ENCODE results near the gene NUMBL. TPM values are rescaled to one million over a fixed set of nuclear protein-coding genes. Genes with fewer than 3 reads are reported as not detected.
A peak's percentile ranks its signal among the peaks of the same experiment; 100 is the strongest.

The NUMBL gene
- total RNA-seq, 1 donor from 2014 or later: 16.8 TPM

- ATAC-seq (no peak), DNase-seq (ENCODE audit: missing footprints) (no peak)
- intact Hi-C loops (cut with DNase I): no loop called here
These were observed 6.6 kb upstream of the NUMBL start for GRCh38 chr19:40697007-40697406.

- no peak for ATAC-seq
- intact Hi-C loops (cut with DNase I): no loop called here
- no peak for DNase-seq (ENCODE audit: missing footprints)
These were observed 5.4 kb upstream of the NUMBL start for GRCh38 chr19:40695881-40696280.

GRCh38 chr19:40693896-40694295 is 3.4 kb upstream of the NUMBL start:
- no peak for ATAC-seq
- DNase-seq (ENCODE audit: missing footprints): no peak
- intact Hi-C loops (cut with DNase I): no loop called here

- no peak for DNase-seq (ENCODE audit: missing footprints)
- intact Hi-C loops (cut with DNase I): no loop called here
- no peak for ATAC-seq
These were observed 2.8 kb upstream of the NUMBL start for GRCh38 chr19:40693150-40693788.

DNA sequence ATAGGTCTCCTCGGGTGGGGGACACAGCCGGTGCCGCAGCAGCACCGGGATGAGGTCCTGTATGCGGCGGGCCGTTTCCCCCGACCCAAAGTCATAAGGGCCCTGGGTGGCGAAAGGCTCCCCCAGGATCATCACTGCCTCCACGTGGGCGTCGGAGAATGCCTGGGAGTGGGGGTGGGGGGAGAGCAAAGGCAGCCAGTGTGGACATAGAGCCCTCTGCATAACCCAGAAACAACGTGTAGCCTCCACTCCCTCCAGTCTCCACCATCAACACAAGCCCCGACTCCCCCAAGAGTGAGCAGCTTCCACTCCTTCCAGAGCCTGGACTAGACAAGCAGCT is 1.7 kb upstream of the NUMBL start:
- intact Hi-C loops (cut with DNase I): no loop called here
- DNase-seq (ENCODE audit: missing footprints): no peak
- no peak for ATAC-seq

GRCh38 chr19:40691421-40692211 is 1.2 kb upstream of the NUMBL start:
- intact Hi-C loops (cut with DNase I): loop anchor here (2.0 kb wide), 3 partner anchors 23 to 59 kb away; partner anchors contain the start of genes ACTMAP and SNRPA
- DNase-seq (ENCODE audit: missing footprints): no peak
- no peak for ATAC-seq

- ATAC-seq: peak; percentile 92
- intact Hi-C loops (cut with DNase I): loop anchor here (2.0 kb wide), 3 partner anchors 24 to 60 kb away; partner anchors contain the start of genes ACTMAP and SNRPA
- peak; percentile 98 for DNase-seq (ENCODE audit: missing footprints)
These were observed 406 bp upstream of the NUMBL start for GRCh38 chr19:40690693-40691420.

DNA sequence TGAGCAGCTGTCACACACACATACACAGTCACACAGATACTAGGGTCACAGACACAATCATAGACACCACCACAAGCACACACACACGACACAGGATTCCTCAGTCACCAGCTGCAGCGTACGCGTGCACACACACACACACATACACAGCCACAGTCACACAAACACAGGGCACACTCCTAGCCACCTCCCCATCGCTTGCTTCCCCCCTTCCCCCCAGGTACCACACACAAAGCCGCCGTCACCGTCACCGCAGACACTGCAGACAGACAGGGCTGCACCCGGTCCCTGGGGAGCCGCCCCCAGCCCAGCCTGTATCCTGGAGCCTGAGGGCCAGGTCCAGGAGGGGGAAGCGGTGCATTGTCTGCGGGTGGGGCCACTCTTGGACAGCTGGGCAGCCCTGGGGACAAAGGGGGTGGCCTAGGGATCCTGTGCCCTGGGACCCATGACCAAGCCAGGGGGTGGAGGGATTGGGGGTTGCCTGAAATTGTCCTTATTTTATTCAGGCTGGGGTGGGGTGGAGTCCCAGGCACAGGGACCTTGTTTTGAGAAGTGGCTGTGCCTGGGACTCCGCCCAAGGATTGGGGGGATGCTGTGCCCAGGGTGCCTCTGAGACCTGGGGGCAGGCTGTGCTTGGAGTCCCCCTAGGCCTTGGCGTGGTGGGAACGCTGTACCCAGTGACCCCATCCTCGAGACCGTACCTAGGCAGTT is 957 bp downstream of the NUMBL start:
- no peak for ATAC-seq
- intact Hi-C loops (cut with DNase I): loop anchor here (2.0 kb wide), 3 partner anchors 25 to 61 kb away; partner anchors contain the start of genes ACTMAP and SNRPA
- peak; percentile 74 for DNase-seq (ENCODE audit: missing footprints)

GRCh38 chr19:40688987-40689338 is 1.5 kb downstream of the NUMBL start:
- intact Hi-C loops (cut with DNase I): no loop called here
- no peak for DNase-seq (ENCODE audit: missing footprints)
- no peak for ATAC-seq

GRCh38 chr19:40688309-40688708 is 2.1 kb downstream of the NUMBL start:
- intact Hi-C loops (cut with DNase I): no loop called here
- no peak for DNase-seq (ENCODE audit: missing footprints)

DNA sequence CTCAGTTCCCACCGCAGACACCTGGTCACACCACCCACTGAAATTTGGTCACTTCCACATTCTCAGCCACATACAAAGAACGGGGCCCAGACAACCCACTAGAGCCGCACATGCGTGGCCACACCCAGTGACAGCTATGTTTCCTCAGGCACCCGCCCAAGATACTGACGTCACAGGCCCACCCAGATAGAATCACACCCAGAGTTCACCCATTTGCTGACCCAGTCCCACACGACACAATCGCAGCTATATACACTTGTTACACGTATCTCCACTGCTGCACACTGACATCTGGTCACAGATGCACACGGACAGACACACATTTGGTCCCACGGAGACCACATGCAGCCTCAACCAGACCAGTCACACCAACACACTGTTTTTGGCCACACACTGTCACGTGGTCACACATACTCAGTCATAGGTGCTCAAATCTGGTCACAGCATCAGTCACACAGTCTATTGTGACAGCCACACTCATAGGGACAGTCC is 2.9 kb downstream of the NUMBL start:
- intact Hi-C loops (cut with DNase I): no loop called here
- peak; percentile 59 for ATAC-seq
- peak; percentile 92 for DNase-seq (ENCODE audit: missing footprints)

More at GRCh38 chr19:40688309-40688708, 2.1 kb downstream of the NUMBL start:
- no peak for ATAC-seq

DNA sequence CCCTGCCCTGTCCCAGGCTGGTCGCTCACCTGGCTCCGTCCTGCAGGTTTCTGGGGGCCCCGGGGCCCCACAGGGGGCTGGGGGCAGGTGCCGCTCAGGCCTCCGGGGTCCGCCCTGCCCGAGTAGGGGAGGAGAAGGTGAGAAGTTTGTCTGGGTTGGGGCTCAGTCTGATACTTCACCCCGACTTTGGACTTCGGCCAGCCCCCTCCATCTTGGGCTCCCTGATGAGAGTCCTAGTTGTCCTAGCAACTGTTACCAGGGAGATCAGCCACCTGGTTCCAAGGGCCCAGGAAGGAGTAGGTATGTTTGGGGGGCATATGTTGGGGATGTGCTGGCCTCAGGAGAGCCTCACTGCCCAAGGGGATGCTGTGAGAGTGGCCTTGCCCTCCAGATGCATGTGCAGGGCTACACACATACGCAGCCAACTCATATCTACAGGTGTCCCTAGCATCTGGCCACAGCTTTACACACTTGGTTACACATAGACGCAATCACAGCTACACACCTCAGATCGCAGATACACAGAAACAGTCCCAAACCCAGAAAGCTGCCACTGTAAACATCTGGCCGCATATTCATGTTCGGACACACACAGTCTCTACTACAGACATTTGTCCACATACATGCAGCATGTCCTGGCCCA is 3.4 kb downstream of the NUMBL start:
- DNase-seq (ENCODE audit: missing footprints) (no peak), ATAC-seq (no peak)
- intact Hi-C loops (cut with DNase I): no loop called here

GRCh38 chr19:40685563-40685962 is 4.9 kb downstream of the NUMBL start:
- DNase-seq (ENCODE audit: missing footprints) (no peak), ATAC-seq (no peak)
- intact Hi-C loops (cut with DNase I): no loop called here

GRCh38 chr19:40685016-40685526 is 5.4 kb downstream of the NUMBL start:
- DNase-seq (ENCODE audit: missing footprints) (no peak), ATAC-seq (no peak)
- intact Hi-C loops (cut with DNase I): no loop called here

GRCh38 chr19:40684280-40684679 is 6.2 kb downstream of the NUMBL start:
- no peak for ATAC-seq
- no peak for DNase-seq (ENCODE audit: missing footprints)

GRCh38 chr19:40683437-40683836 is 7.0 kb downstream of the NUMBL start:
- intact Hi-C loops (cut with DNase I): no loop called here
- no peak for ATAC-seq
- DNase-seq (ENCODE audit: missing footprints): no peak

More at GRCh38 chr19:40684280-40684679, 6.2 kb downstream of the NUMBL start:
- intact Hi-C loops (cut with DNase I): no loop called here

GRCh38 chr19:40682431-40682964 is 8.0 kb downstream of the NUMBL start:
- ATAC-seq: no peak
- intact Hi-C loops (cut with DNase I): no loop called here
- no peak for DNase-seq (ENCODE audit: missing footprints)

DNA sequence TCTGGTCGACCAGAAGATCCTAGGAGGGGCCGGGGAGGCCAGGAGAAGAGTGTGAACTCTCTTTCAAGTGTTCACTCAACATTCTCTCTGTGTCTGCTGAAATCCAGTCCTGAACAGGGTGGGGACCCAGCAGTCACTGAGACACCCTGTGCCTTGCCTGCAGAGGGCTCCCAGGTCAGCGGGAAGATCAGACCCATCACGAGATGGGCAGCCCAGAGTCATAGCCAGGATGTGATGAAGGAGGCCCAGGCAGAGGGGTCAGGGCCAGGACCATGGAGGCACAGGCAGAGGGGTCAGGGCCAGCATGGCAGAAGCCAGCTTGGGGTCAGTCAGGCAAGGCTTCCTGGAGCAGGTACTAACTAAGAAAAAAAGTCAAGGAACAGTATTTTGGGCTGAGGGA is 9.4 kb downstream of the NUMBL start:
- no peak for DNase-seq (ENCODE audit: missing footprints)
- ATAC-seq: no peak
- intact Hi-C loops (cut with DNase I): no loop called here

Measured in Right ventricle myocardium inferior (tissue), 1 donor.